ENCODE results near the gene TSR3.
"Not testable (repeated sequence)": the region's sequence is repeated elsewhere in the genome, so short reads cannot be mapped to it uniquely, and the experiment has no call there.

The TSR3 gene

GRCh38 chr16:1335996-1336395 lies 15.7 kb downstream of the TSR3 start:
- no peak for DNase-seq

GRCh38 chr16:1335211-1335971 lies 16.3 kb downstream of the TSR3 start:
- DNase-seq: no peak

- DNase-seq: no peak
Measured at GRCh38 chr16:1334739-1335138, 16.9 kb downstream of the TSR3 start.

GRCh38 chr16:1333854-1334700 lies 17.6 kb downstream of the TSR3 start:
- DNase-seq: no peak

- peak; percentile 43 for DNase-seq
Measured at GRCh38 chr16:1333149-1333812, 18.4 kb downstream of the TSR3 start, which contains the start of gene BAIAP3. Gene BAIAP3 (plus strand): TSS chr16:1333645. CDS start chr16:1338550, 4,905 bp downstream.

- DNase-seq: no peak
Measured at GRCh38 chr16:1332618-1333148, 19.0 kb downstream of the TSR3 start.

GRCh38 chr16:1331712-1332617 lies 19.7 kb downstream of the TSR3 start:
- peak; percentile 76 for DNase-seq

- DNase-seq: no peak
Measured at GRCh38 chr16:1330931-1331711, 20.6 kb downstream of the TSR3 start.

GRCh38 chr16:1330260-1330914 lies 21.3 kb downstream of the TSR3 start:
- DNase-seq: no peak

GRCh38 chr16:1328961-1329360 lies 22.7 kb downstream of the TSR3 start:
- not testable (repeated sequence) for DNase-seq

GRCh38 chr16:1328136-1328535 lies 23.5 kb downstream of the TSR3 start:
- DNase-seq: not testable (repeated sequence)

- DNase-seq: no peak
Measured at GRCh38 chr16:1327619-1327947, 24.1 kb downstream of the TSR3 start.

- no peak for DNase-seq
Measured at GRCh38 chr16:1326946-1327618, 24.6 kb downstream of the TSR3 start.

- DNase-seq: no peak
Measured at GRCh38 chr16:1326391-1326790, 25.3 kb downstream of the TSR3 start.

GRCh38 chr16:1325673-1326371 lies 25.9 kb downstream of the TSR3 start:
- no peak for DNase-seq

- no peak for DNase-seq
Measured at GRCh38 chr16:1325261-1325660, 26.4 kb downstream of the TSR3 start.

- no peak for DNase-seq
Measured at GRCh38 chr16:1324286-1324826, 27.3 kb downstream of the TSR3 start.

GRCh38 chr16:1323296-1324239 lies 28.1 kb downstream of the TSR3 start:
- DNase-seq: no peak
